HepG2 (cell line): ENCODE data around the gene TNPO3. TPM values are rescaled to one million over a fixed set of nuclear protein-coding genes. Genes with fewer than 3 reads are reported as not detected.
A peak's percentile ranks its signal among the peaks of the same experiment; 100 is the strongest.

Source experiments
- AGO2 ChIP-seq: fragments of 200-400 bp; formaldehyde crosslinking; optimal IDR thresholded peaks from 2 replicates; pipeline ENCODE3; 2017; ENCODE audit warnings: mild to moderate bottlenecking, low read depth, low read length, moderate library complexity
- BORCS8-MEF2B ChIP-seq: sonication (generic); formaldehyde crosslinking; IDR thresholded peaks from 2 replicates; pipeline ENCODE4 v1.8.0; 2022; ENCODE audit warnings: mild to moderate bottlenecking, missing genetic modification reagents
- CENPT ChIP-seq: sonication (generic); formaldehyde crosslinking; IDR thresholded peaks from 2 replicates; pipeline ENCODE4 v1.8.0; 2022; ENCODE audit warnings: low read depth, mild to moderate bottlenecking, moderate library complexity, missing genetic modification reagents
- FLYWCH1 ChIP-seq: sonication (generic); formaldehyde crosslinking; IDR thresholded peaks from 2 replicates; pipeline ENCODE4 v1.8.1; 2023; ENCODE audit warnings: mild to moderate bottlenecking, missing genetic modification reagents
- GABPA ChIP-seq, 2 experiments: IDR thresholded peaks; 2 replicates each; pipeline ENCODE4 v1.6.1; 2011 to 2016; ENCODE audit warnings: low read depth in 2 of 2, low read length in 1 of 2, missing biosample characterization in 1 of 2, missing genetic modification characterization in 1 of 2
- HOXA3 ChIP-seq: sonication (generic); formaldehyde crosslinking; IDR thresholded peaks from 2 replicates; pipeline ENCODE4 v1.5.0; 2020; ENCODE audit warnings: missing genetic modification reagents
- JDP2 ChIP-seq: sonication (generic); formaldehyde crosslinking; IDR thresholded peaks from 2 replicates; pipeline ENCODE4 v1.8.1; 2022; ENCODE audit warnings: missing genetic modification reagents, borderline replicate concordance
- JUN ChIP-seq: sonication (generic); formaldehyde crosslinking; IDR thresholded peaks from 2 replicates; pipeline ENCODE4 v1.4.0; 2020; ENCODE audit warnings: mild to moderate bottlenecking, missing genetic modification reagents
- KLF13 ChIP-seq: sonication (generic); formaldehyde crosslinking; IDR thresholded peaks from 2 replicates; pipeline ENCODE4 v1.4.0; 2020; ENCODE audit warnings: mild to moderate bottlenecking, missing genetic modification reagents
- KLF9 ChIP-seq: IDR thresholded peaks from 2 replicates; pipeline ENCODE4 v1.6.1; 2016; ENCODE audit warnings: low read depth
- MAFK ChIP-seq, 2 experiments: IDR thresholded peaks in 1 of 2; conservative IDR thresholded peaks in 1 of 2; 2 replicates each; pipeline ENCODE4 v1.6.1; 2011; ENCODE audit warnings: improper control_type of control experiment in 2 of 2, low read length in 2 of 2
- NCOA1 ChIP-seq: sonication (generic); formaldehyde crosslinking; IDR thresholded peaks from 2 replicates; pipeline ENCODE4 v1.9.0; 2021; ENCODE audit warnings: missing genetic modification reagents
- POLR2G ChIP-seq: fragments of 200-400 bp; formaldehyde crosslinking; IDR thresholded peaks from 2 replicates; pipeline ENCODE4 v1.6.1; 2018; ENCODE audit warnings: mild to moderate bottlenecking, low read depth, low read length, moderate library complexity
- SAFB2 ChIP-seq: sonication (generic); formaldehyde crosslinking; IDR thresholded peaks from 2 replicates; pipeline ENCODE4 v1.5.1; 2020; ENCODE audit warnings: missing genetic modification reagents, low read depth, mild to moderate bottlenecking, borderline replicate concordance
- STAG1 ChIP-seq: sonication (generic); formaldehyde crosslinking; IDR thresholded peaks from 2 replicates; pipeline ENCODE4 v1.4.0; 2020; ENCODE audit warnings: missing genetic modification reagents
- TCF12 ChIP-seq, 2 experiments: fragments of 450-650 bp in 1 of 2; sonication (generic) in 1 of 2; formaldehyde crosslinking in 1 of 2; IDR thresholded peaks; 2 replicates each; pipeline versions ENCODE4 v1.6.1 to v1.8.0; 2017 to 2022; ENCODE audit warnings: antibody characterized with exemption in 1 of 2, mild to moderate bottlenecking in 1 of 2, missing genetic modification reagents in 1 of 2, moderate library complexity in 1 of 2
- THYN1 ChIP-seq: sonication (generic); formaldehyde crosslinking; IDR thresholded peaks from 2 replicates; pipeline ENCODE4 v1.8.1; 2023; ENCODE audit warnings: low read depth, mild to moderate bottlenecking, moderate library complexity, missing genetic modification reagents, borderline replicate concordance
- U2AF2 ChIP-seq: fragments of 200-400 bp; formaldehyde crosslinking; IDR thresholded peaks from 2 replicates; pipeline ENCODE4 v1.6.1; 2017; ENCODE audit warnings: low read depth, mild to moderate bottlenecking, low read length
- ZMYM2 ChIP-seq: sonication (generic); formaldehyde crosslinking; IDR thresholded peaks from 2 replicates; pipeline ENCODE4 v1.8.0; 2022; ENCODE audit warnings: mild to moderate bottlenecking, missing genetic modification reagents
- ZNF34 ChIP-seq: sonication (generic); formaldehyde crosslinking; IDR thresholded peaks from 2 replicates; pipeline ENCODE4 v1.4.0; 2020; ENCODE audit warnings: mild to moderate bottlenecking, missing genetic modification reagents, borderline replicate concordance
- ZNF776 ChIP-seq: sonication (generic); formaldehyde crosslinking; IDR thresholded peaks from 2 replicates; pipeline ENCODE4 v1.4.0; 2020; ENCODE audit warnings: mild to moderate bottlenecking, missing genetic modification reagents
- ZNF850 ChIP-seq: sonication (generic); formaldehyde crosslinking; conservative IDR thresholded peaks from 2 replicates; pipeline ENCODE4 v1.9.0; 2021; ENCODE audit warnings: mild to moderate bottlenecking, missing genetic modification reagents
- polyA plus RNA-seq, 8 experiments: library from polyadenylated mRNA; depleted of rRNA in 3 of 8; stranded (reverse) in 7 of 8; unstranded in 1 of 8; fragments of >200 nt; fragmentation: Illumina TruSeq in 4 of 8; extraction: Trizol in 4 of 8; gene quantifications; 2 replicates each; pipeline versions ENCODE4 v1.2.1 to v1.2.3, GENCODE V29; 2011 to 2016; ENCODE audit warnings: low read depth in 4 of 8, missing spikeins in 1 of 8, mixed read lengths in 1 of 8; ENCODE audit not compliant: insufficient read depth in 1 of 8
- total RNA-seq, 5 experiments: library from RNA; depleted of rRNA; stranded (reverse); fragments of >200 nt; fragmentation: Illumina TruSeq; extraction: Trizol; gene quantifications; 2 replicates each; pipeline ENCODE4 v1.2.3, GENCODE V29; 2016; ENCODE audit warnings: low read depth in 1 of 5
- TF ChIP-seq, protein P1 (sequence below): sonication (generic); formaldehyde crosslinking; IDR thresholded peaks from 2 replicates; pipeline ENCODE4 v1.4.0; 2020; ENCODE audit warnings: low read depth, mild to moderate bottlenecking, missing genetic modification reagents
- TF ChIP-seq, protein P2 (sequence below): sonication (generic); formaldehyde crosslinking; IDR thresholded peaks from 2 replicates; pipeline ENCODE4 v1.5.0; 2020; ENCODE audit warnings: mild to moderate bottlenecking, low read depth, missing genetic modification reagents, borderline replicate concordance
- TF ChIP-seq, protein P3 (sequence below): sonication (generic); formaldehyde crosslinking; IDR thresholded peaks from 2 replicates; pipeline ENCODE4 v1.8.1; 2023; ENCODE audit warnings: mild to moderate bottlenecking, moderate library complexity, missing genetic modification reagents
- TF ChIP-seq, protein P4 (sequence below): sonication (generic); formaldehyde crosslinking; IDR thresholded peaks from 2 replicates; pipeline ENCODE4 v1.8.0; 2022; ENCODE audit warnings: missing genetic modification reagents, mild to moderate bottlenecking, inconsistent platforms, borderline replicate concordance

Gene TNPO3
- total and polyA plus RNA-seq, 2 of the 13 experiments (the other 11 are each of a cell fraction or from before 2014, with no cell fraction given): 23.8 to 44.6 TPM

DNA sequence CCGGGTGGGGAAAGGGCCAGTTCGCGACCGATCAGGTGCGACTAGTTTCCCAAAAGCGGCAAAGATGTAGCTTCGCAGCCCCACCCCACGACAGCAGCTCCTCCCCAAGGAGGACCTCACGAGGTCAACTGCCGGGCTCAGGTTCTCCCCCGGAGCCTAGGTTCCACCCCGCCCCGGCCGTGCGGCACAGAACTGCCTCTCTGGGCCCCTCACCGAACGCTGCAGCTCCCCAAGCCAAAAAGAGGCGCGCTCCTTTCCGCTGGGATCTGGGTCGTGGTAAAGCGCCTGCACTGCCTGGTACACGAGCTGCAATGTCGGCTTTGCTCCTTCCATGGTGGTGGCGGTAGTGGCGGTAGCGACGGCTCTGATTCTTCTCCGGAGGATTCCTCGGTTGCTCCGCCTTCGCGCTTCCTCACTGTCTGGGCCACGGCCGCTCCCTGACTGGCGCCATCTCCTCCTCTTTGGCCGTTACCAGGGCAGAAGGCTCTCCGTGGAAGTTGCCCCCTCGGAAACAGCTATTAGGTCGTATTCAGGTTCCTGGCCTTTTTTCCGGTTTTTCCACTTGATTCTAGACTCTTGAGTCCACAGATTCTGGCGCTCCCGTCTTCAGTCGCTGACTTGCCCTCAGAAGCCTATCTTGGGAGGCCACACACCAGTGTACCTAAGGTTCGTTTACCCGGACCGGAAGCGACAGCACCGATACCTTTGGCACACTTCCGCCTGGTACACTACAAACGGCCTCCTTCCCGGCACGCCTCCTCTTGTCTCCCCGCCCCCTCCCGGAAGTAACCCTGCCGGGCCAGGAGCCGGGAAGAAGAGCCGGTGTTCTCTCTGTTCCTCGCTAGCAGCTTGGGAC lies at the start of gene TNPO3 (continued):
- TF ChIP-seq, protein P1, sequence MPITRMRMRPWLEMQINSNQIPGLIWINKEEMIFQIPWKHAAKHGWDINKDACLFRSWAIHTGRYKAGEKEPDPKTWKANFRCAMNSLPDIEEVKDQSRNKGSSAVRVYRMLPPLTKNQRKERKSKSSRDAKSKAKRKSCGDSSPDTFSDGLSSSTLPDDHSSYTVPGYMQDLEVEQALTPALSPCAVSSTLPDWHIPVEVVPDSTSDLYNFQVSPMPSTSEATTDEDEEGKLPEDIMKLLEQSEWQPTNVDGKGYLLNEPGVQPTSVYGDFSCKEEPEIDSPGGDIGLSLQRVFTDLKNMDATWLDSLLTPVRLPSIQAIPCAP (CRISPR knock-in tag): no peak
- TF ChIP-seq JUN (CRISPR knock-in tag) (no peak), TCF12 (IDR thresholded peaks at IDR 0.05) (no peak), TCF12 (CRISPR knock-in tag; IDR thresholded peaks at IDR 0.05) (0 out of 2 replicates have a peak, but pooled peaks have one; percentile 20), HOXA3 (peak; percentile 69), THYN1 (CRISPR knock-in tag) (no peak), AGO2 (peak; percentile 64), KLF9 (peak; percentile 86; the same call in 1 of the 2 replicates), JDP2 (CRISPR knock-in tag) (no peak), CENPT (no peak), STAG1 (CRISPR knock-in tag) (no peak), ZNF850 (CRISPR knock-in tag) (no peak), SAFB2 (0 out of 2 replicates have a peak, but pooled peaks have one; percentile 71), MAFK (conservative IDR thresholded peaks at IDR 0.05 in 1 of 2, IDR thresholded peaks at IDR 0.05 in 1 of 2; ENCODE audit: low read length in 2 of 2) (no peak), POLR2G (peak; percentile 90), GABPA (IDR thresholded peaks at IDR 0.05; ENCODE audit: low read depth, low read length) (peak; percentile 86), GABPA (CRISPR knock-in tag; IDR thresholded peaks at IDR 0.05; ENCODE audit: low read depth) (peak; percentile 96), BORCS8-MEF2B (CRISPR knock-in tag) (peak; percentile 45; the same call in 1 of the 2 replicates), U2AF2 (no peak; the same call in 1 of the 2 replicates), ZMYM2 (CRISPR knock-in tag) (no peak), ZNF776 (no peak), NCOA1 (CRISPR knock-in tag) (no peak), ZNF34 (CRISPR knock-in tag) (peak; percentile 86; the same call in 1 of the 2 replicates), KLF13 (CRISPR knock-in tag) (no peak), FLYWCH1 (CRISPR knock-in tag) (no peak)
- TF ChIP-seq, protein P2, sequence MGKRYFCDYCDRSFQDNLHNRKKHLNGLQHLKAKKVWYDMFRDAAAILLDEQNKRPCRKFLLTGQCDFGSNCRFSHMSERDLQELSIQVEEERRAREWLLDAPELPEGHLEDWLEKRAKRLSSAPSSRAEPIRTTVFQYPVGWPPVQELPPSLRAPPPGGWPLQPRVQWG: no peak
- TF ChIP-seq, protein P3, sequence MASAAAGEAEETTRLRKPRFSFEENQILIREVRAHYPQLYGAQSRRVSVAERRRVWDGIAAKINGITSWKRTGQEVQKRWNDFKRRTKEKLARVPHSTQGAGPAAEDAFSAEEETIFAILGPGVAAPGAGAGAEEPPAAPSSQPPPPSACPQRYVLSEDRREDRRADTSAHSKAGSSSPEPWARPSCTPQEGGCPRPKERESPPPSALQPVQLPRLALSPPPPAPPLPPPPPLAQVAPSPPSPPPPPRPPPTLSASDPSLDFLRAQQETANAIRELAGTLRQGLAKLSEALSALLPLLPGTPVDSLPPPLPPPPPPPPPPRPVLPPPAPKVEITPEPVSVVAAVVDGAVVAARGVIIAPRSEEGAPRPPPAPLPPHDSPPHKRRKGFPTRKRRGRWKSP (CRISPR knock-in tag): 0 out of 2 replicates have a peak, but pooled peaks have one; percentile 65
- TF ChIP-seq, protein P4, sequence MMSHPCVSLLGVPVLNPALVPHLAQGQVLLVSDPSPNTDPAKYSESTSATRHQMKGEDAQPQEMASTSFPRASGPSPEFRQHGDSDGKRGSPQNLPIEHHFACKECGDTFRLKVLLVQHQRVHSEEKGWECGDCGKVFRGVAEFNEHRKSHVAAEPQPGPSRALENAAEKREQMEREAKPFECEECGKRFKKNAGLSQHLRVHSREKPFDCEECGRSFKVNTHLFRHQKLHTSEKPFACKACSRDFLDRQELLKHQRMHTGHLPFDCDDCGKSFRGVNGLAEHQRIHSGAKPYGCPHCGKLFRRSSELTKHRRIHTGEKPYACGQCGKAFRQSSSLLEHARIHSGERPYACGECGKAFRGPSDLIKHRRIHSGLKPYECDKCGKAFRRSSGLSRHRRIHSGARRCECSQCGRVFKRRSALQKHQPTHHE: no peak
